HG03139 (cell line): Measurements from ENCODE around the gene MAX.
"Not testable (repeated sequence)": the region's sequence is repeated elsewhere in the genome, so short reads cannot be mapped to it uniquely, and the experiment has no call there.

Source experiments
- ATAC-seq: cut with Tn5 transposase; IDR thresholded peaks from one replicate; pipeline ENCODE4 v1.9.1; 2021; ENCODE audit not compliant: unreplicated experiment

MAX gene

GRCh38 chr14:65040666-65041433 is 61.5 kb downstream of the MAX start:
- ATAC-seq, result no peak

DNA sequence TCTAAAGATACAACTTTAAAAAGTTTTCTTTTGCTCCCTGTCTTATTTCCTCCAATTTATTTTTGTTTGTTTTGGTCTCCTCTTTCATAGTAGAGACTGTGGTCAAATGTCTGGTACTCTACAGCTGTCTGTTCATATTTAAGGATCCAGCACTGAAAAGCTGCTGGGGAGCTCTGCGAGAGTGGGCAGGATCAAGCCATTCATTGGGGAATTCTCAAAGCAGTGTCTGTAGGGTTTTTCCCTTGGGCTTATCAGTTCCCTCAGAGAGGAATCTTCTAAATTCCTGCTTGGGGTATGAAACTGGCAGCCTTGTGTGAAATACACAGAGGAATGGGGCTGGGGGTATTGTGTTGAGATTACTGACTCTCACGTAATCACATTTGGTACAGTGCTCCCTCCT is 63.4 kb downstream of the MAX start:
- no peak for ATAC-seq

GRCh38 chr14:65035049-65035448 is 67.3 kb downstream of the MAX start:
- no peak for ATAC-seq

DNA sequence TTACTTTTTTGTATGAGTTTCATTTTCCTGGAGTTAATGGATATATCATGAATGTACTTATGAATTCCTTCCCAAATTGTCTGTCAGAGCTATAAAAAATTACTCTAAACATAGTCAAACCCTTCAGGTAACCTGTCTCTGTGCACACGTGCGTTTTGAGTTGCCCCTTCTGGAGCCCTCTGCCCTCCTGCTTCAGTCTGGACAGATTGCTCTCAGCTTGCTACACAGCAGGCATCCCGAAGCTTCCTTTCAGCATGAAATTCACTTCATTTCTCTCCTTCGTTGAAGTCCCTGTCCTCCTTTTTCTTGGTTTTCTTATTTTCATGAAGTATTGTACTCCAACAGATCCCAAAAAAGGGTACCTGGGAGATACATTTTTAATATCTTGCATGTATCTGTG is 68.3 kb downstream of the MAX start:
- ATAC-seq, result no peak

DNA sequence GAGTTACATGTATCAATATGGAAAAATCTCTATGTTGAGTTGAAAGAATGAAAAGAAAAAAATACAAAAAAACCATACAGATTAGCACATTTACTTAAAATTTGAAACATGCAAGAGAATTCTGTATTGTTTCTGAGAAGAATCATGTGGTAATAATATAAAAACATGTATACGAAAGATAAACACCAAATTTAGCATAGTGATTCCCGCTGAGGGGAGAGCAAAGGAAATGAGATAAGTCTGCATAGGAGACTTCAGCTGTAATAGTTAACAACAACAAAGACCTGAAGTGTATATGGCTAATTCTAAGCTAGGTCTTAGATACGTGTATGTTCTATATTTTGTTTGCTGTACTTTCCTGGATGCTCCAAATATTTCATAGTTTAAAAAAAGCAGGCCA is 69.1 kb downstream of the MAX start:
- no peak for ATAC-seq

- no peak for ATAC-seq
Measured at GRCh38 chr14:65032319-65032718, 70.0 kb downstream of the MAX start.

GRCh38 chr14:65031321-65031720 is 71.0 kb downstream of the MAX start:
- not testable (repeated sequence) for ATAC-seq

DNA sequence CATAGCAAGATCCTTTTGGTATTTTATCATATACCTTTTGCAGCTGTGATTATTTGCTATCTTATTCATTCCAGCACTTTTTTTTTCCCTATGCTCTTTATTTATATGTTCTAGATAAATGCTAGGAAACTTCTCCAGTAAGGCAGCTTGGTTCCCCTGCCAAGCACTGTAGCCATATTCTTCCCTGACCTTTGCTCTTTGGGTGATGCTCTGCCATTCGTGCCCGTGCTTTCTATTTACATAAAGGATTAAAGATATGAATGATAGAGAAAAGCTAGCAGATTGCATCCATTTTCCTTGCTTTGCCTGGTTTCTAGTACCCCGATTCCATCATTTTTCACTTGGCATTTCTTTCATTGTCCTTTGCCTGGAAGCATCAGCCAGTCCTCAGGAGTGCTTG is 73.4 kb downstream of the MAX start:
- ATAC-seq, result no peak

DNA sequence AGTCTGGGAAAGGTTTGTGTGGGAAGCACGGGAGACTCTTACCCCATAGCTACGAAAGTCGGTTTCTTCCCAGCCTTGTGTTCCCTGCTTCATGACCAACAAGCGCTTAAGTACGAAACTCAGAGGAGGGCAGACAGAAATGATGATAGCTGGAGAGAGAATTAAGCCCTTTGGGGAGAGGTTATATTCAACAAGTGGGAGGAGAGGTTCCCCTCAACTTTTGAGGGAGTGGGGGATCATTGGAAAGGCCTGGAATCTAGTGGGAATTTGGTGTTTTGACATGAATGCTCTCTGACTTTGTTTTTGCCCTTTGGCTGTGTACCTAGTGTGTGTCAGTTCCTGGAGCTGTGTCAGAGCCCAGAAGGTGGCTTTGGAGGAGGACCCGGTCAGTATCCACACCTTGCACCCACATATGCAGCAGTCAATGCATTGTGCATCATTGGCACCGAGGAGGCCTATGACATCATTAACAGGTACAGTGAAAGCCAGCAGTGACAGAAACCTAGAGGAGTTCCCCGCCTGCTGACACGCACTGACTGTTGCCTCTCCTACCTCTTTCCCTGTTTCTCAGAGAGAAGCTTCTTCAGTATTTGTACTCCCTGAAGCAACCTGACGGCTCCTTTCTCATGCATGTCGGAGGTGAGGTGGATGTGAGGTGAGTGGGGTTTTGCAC is 75.1 kb downstream of the MAX start:
- no peak for ATAC-seq

DNA sequence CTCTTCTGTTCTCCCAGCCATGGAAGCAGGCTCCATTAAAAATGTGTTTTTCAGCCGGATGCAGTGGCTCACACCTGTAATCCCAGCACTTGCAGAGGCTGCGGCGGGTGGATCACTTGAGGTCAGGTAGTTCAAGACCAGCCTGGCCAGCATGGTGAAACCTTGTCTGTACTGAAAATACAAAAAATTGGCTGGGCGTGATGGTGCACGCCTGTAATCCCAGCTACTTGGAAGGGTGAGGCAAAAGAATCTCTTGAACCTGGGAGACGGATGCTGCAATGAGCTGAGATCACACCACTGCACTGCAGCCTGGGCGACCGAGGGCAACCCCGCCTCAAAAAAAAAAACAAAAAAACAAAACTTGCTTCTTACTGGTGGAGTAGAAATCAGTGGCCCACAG is 75.8 kb downstream of the MAX start:
- no peak for ATAC-seq

DNA sequence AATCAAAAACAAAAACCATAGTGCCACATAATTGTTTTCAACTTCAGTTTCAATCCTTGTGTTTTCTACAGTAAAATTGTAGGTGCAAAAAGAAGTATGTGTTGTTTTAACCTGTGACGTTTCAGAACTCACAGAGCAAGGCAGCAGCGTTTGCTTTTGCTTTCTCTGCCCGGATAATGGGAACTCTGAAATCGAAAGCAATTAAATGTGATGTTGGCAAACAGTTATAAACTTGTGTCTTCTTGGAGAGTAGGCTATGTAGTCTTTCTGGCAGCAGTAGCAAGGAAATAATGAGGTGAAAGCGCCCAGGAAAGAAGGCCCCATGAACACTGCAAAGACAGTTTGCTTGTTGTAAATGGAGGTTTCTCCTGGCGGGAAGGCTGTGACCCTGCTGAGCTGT is 76.5 kb downstream of the MAX start:
- ATAC-seq, result no peak
